HG02642 (cell line): ENCODE data around the gene FRMPD2.

Source experiments
- ATAC-seq: cut with Tn5 transposase; IDR thresholded peaks from one replicate; pipeline ENCODE4 v1.9.1; 2021; ENCODE audit warnings: mild to moderate bottlenecking; ENCODE audit not compliant: unreplicated experiment, poor library complexity

Gene FRMPD2

GRCh38 chr10:48274636-48275035 lies at the start of gene FRMPD2:
TSS of gene FRMPD2 (minus strand) at chr10:48274696. CDS start at chr10:48274567, 129 bp downstream.
- ATAC-seq, result no peak

DNA sequence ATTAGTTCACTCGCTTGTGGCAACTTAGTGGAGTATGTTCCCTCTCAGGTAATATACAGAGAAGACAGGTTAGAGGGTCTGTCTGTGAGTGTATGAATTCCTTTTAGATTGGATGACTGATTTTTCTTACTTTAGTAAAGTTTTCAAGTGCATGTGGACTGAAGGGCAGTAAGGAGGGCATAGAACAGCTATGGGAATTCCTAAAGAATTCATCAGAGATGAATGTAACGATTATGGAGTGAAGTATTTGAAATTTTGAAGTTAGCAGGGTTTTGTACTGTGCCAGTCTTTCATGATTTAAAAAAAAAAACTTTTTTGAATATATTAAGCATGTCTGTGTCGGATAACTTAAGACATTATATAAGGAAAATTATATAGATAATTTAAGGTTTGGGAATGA lies 47.5 kb upstream of the FRMPD2 start:
- no peak for ATAC-seq

DNA sequence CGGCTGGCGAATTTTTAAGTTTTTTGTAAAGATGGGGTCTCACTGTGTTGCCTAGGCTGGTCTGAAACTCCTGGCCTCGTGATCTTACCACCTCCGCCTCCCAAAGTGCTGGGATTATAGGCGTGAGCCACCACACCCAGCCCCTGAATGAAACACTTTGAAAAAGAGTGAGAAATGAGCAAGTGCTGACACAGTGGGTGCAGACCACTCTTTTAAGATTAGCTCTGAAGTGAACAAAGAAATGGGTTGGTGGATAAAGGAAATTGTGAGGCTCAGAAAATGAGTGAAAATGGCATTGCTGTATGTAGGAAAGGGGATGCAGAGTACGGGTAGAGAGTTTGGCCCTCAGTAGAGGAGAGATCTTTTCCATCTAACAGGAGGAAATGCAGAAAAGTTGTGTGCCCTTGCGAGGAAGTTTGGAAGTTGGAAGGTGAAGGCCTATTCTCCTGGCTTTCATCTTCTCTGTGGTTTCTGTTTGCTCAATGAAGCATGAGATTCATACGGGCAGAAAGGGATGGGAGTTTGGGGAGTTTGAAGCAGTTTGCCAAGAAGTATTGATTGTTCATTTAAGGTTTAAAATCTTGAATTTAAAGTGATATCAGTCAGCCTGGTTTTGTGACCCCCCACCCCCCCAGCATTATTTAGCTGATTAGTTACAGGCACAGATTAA lies 43.0 kb upstream of the FRMPD2 start:
- no peak for ATAC-seq

DNA sequence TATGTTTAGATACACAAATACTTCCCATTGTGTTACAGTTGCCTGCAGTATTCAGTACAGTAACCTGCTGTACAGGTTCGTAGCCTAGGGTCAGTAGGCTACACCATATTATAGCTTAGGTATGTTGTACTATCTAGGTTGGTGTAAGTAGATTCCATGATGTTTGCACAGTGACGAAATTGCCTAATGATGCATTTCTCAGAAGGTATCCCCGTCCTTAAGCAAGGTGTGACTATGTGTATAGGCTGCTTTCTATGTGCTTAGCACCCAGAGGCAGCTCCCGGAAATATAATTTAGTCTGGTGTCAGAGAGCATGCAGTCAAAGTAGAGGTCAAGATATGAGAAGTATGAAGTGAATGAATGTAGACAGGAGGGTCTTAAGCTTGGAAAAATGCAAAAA lies 41.7 kb upstream of the FRMPD2 start:
- no peak for ATAC-seq

DNA sequence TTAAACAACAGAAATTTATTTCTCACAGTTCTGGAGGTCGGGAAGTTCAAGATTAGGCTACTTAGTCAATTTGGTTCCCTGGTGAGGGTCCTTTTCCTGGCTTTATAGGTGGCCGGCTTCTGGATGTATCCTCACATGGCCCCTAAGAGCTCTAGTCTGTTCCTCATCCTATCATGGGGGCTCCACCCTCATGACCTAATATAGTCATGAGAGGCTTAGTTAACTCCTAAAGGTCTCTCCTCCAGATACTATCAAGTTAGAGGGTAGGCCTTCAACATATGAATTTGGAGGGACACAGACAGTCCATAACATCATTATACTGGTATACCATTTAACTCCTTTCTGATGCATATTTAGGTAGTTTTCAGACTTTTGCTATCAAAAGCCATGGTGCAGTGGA lies 39.6 kb upstream of the FRMPD2 start:
- no peak for ATAC-seq

- no peak for ATAC-seq
Observed at GRCh38 chr10:48309711-48310226, 35.3 kb upstream of the FRMPD2 start.

DNA sequence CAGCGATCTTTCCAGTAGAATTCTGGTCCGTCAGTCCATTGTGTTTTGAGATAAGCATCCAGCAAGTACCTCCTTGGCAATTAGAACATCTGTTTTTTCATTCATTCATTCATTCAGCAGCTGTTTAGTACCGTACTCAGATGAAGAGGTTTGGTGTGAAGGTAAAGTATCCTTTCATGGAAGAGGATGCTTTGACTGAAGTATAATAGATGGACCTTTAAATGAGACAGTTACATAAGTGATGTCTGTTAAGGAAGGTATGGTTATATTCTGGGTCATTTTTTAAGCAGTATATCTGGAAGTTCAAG lies 33.2 kb upstream of the FRMPD2 start:
- ATAC-seq, result no peak

- peak; percentile 48 for ATAC-seq
Observed at GRCh38 chr10:48306870-48307710, 32.6 kb upstream of the FRMPD2 start.

DNA sequence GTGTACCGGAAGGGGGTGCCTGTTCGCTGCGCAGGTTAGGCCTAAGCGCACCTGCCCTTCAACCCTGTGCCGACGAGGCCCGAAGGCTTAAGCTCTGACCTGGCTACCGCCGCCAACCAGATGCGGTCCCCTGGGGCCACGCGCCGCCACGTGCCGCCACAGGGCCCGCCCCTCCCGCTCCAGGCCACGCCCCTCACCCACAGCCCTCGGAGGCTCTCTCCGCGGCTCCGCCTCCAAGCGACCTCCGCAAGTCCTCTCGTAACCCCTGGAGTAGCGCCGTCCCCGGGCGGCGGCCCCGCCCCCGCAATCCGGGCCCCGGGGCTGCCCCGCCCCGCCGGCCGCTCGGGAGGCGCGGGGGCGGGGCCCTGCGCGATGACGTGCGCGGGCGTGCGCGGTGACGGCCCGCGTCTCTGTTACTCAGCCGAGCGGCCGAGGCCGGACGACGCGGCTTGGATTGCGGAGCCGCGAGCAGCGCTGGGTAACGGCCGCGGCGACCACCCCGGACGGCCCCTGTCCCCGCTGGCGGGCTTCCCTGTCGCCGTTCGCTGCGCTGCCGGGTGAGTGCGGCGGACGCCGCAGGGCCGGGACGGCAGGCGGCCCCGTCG lies 31.9 kb upstream of the FRMPD2 start, which contains the start of gene MAPK8:
Gene MAPK8, plus strand, starts transcription at position 413 of the 605 bp plus-strand sequence. CDS start 94,984 bp downstream, outside the sequence.
- peak; percentile 88 for ATAC-seq

GRCh38 chr10:48305905-48306264 lies 31.4 kb upstream of the FRMPD2 start:
- no peak for ATAC-seq

DNA sequence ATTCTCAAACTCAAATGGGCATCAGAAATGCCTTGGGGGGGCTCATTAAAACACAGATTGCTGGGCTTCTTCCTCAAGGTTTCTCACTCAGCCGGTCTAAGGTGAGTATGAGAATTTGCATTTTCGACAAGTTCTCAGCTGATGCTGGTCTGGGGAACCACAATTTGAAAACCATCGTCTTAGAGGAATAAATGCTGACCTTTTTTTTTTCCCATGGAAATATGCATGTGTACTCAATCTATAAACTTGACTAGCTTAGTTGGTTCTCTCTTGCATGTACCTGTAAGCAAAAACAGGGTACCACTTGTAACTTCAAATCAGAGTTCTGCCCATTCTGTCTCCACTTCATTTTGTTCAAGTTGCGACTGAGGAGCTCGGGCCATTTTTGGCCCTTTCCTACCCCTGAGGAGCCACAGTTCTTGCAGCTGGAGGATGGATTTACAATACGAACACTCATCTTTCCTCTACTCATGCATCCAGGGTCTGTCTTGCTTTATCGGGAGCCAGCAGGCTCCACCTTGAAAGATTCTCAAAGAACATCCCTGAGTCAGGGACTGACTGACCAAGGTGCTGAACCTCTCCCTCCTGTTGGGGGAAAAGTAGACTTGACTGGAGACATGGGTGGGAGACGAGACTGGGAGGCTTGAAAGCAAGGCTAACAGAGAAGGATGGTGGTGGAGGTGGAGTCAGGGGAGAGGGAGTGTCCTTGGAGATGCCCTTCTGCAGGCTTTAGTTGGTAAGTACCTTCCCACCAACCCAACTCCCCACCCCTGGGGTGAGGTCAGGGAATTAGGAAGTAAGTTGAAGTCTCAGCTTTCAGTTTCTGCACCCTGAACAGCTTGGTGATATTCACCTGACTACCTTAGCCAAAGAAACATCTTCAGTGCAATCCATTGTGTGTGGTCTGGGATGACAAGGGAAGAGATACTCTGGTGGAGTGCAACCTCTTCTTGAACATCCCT lies 28.3 kb upstream of the FRMPD2 start:
- no peak for ATAC-seq

DNA sequence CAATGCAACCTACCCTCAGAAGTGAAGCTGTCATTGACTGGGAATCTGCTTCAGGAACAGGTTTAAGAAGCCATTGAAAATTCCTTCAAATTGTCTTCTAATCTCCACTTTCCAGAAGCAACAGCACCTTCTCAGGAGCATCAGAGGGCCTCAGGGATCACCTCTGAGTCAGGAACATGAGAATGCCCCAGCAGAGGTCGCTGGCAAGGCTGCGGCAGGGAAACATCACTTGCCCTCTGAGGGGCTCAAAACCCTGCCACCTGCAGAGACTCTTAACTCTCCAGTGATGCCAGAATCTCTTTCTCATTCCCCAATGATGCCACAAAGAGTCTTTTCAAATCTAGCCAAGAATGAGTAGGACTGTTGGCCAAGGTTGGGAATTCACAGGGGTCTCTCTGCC lies 26.1 kb upstream of the FRMPD2 start:
- ATAC-seq, result no peak

- no peak for ATAC-seq
Observed at GRCh38 chr10:48299692-48300091, 25.2 kb upstream of the FRMPD2 start.

DNA sequence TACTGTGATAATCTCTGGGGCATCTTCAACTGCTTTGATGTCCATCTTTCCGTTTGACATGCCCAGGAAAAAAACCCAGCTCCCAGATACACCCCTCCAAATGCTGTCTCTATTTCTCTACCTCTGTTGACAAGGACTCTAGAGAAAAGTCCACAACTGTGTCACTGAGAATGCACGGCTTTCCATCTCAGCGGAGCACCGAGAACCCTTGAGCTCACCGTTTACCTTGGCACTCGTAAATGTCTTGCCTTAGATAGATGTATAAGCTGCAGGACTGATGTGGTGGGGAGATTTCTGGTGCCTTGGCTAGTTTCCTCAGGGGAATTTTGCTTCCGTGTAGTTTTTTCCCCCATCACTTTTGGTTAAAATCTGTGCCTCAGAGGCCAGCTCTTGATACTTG lies 24.6 kb upstream of the FRMPD2 start:
- ATAC-seq, result no peak

DNA sequence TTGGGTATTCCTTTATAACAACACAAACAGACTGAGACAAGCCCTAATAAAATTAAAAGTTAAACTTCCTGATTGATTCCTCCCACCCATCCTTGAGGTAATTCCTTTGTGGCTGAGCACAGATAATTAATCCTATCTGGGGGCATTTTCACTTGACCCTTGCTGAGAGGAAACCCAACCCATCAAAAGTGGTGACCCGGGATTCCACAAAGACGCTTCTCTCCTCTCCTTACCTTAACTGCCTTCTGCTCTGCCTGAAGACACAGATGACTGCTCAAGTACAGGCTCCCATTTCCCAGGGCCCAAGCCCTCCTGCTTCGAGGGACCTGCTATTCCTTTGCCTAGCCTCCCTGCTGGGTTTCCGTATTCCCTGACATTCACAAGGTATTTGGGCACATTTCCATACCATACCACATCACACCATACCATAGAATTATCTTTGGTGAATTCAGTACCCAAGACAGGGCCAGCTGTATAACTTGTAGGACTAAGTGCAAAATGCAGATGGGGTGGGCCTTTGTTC lies 22.1 kb upstream of the FRMPD2 start:
- no peak for ATAC-seq

- ATAC-seq, result no peak
Observed at GRCh38 chr10:48294431-48294830, 19.9 kb upstream of the FRMPD2 start.

DNA sequence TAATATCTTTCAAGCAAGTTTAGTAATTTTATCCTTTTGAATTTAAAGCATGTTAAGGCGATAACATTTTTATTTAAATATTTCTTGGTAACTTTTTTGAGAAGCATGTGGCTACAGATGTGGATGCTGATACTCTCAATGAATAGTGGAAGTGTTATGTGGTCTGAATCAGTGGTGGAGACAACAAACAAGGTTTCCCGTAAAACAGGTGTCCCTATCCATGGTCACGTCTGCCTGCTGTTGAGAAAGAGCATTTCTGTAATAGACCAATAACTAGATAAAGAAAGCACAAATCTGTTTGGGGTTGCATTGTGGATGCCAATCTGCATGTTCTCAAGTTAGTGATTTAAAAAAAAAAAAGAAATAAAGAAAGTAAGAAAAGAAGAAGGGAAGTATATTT lies 18.1 kb upstream of the FRMPD2 start:
- ATAC-seq, result no peak

DNA sequence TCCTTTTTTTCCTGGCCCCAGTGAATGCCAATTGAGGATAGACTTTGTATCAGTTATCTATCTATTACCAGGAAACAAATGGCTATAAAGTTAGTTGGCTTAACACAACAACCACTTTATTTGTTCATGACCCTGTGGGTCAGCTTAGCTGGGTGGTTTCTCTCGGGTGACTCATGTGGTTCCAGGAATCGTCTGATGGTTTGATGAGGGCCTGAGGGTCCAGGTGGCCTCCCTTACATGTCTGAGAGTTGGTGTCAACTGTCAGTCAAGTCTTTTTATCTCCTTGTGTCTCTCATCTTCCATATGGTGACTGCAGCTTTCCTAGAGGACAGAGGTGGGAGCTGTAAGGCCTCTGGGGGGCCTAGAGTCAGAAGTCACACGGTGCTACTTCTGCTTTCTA lies 16.7 kb upstream of the FRMPD2 start:
- ATAC-seq, result no peak

DNA sequence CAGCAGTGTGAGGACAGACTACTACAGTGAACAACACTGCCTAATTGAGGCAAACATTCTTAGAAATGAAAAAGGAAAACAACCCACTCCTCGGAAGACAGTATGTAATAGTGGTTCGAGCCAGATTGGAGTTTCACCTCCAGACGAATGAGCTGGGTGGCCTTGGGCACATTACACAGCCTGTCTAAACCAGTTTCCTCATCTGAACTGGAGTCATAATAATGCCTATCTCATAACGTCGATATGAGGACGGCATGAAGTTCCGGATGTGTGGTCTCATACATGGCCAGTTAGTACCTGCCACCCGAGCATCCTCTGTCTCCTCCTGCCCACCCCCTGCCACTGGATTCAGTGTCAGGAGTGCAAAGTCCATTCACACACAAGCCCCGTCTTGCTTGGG lies 15.8 kb upstream of the FRMPD2 start:
- ATAC-seq, result no peak
